Astrocyte (in vitro differentiated cells and primary cell): ENCODE measurements around the gene BTLA. TPM values are rescaled to one million over a fixed set of nuclear protein-coding genes. Genes with fewer than 3 reads are reported as not detected.

ENCODE experiments used
- DNase-seq: peaks from one replicate; pipeline ENCODE4 v3.0.0-alpha.2; 2010; ENCODE audit warnings: low read depth
- FAIRE-seq: peaks from 2 replicates; lab custom pipeline; 2011; peaks lifted over from hg19 to GRCh38; lab: Jason Lieb, UNC
- H2AFZ ChIP-seq: 2 replicates; pipeline ENCODE4 v1.6.0; 2012; ENCODE audit warnings: low read depth, low read length, inconsistent platforms
- H3K27ac ChIP-seq: 2 replicates; pipeline ENCODE4 v1.5.1; 2011; ENCODE audit warnings: low read depth, low read length, inconsistent platforms
- H3K27me3 ChIP-seq: 2 replicates; pipeline ENCODE4 v1.6.0; 2011; ENCODE audit warnings: low read length, inconsistent platforms; ENCODE audit not compliant: insufficient read depth
- H3K36me3 ChIP-seq: 2 replicates; pipeline ENCODE4 v1.5.1; 2011; ENCODE audit warnings: low read length, inconsistent platforms; ENCODE audit not compliant: insufficient read depth
- H3K4me1 ChIP-seq: 2 replicates; pipeline ENCODE4 v1.5.1; 2011; ENCODE audit warnings: low read length, inconsistent platforms; ENCODE audit not compliant: insufficient read depth
- H3K4me2 ChIP-seq: 2 replicates; pipeline ENCODE4 v1.6.0; 2012; ENCODE audit warnings: low read length, inconsistent platforms
- H3K4me3 ChIP-seq: 2 replicates; pipeline ENCODE4 v1.5.1; 2011; ENCODE audit warnings: low read depth, mild to moderate bottlenecking, low read length, inconsistent platforms; ENCODE audit not compliant: insufficient read depth
- H3K79me2 ChIP-seq: 2 replicates; pipeline ENCODE4 v1.6.0; 2012; ENCODE audit warnings: mild to moderate bottlenecking, low read length, inconsistent platforms; ENCODE audit not compliant: insufficient read depth
- H3K9ac ChIP-seq: 2 replicates; pipeline ENCODE4 v1.6.0; 2012; ENCODE audit warnings: mild to moderate bottlenecking, low read length, inconsistent platforms
- H3K9me3 ChIP-seq: 2 replicates; pipeline ENCODE4 v1.5.1; 2012; ENCODE audit warnings: low read depth, mild to moderate bottlenecking, low read length, inconsistent platforms; ENCODE audit not compliant: insufficient read depth
- H4K20me1 ChIP-seq: 2 replicates; pipeline ENCODE4 v1.6.0; 2012; ENCODE audit warnings: low read length, inconsistent platforms; ENCODE audit not compliant: insufficient read depth
- H3K27ac Mint-ChIP-seq: one replicate; pipeline ENCODE4 v1.8.0; 2021; ENCODE audit warnings: mild to moderate bottlenecking, mixed read lengths; ENCODE audit not compliant: unreplicated experiment
- H3K27me3 Mint-ChIP-seq: one replicate; pipeline ENCODE4 v1.8.0; 2021; ENCODE audit warnings: low read depth, mixed read lengths; ENCODE audit not compliant: unreplicated experiment
- H3K36me3 Mint-ChIP-seq: one replicate; pipeline ENCODE4 v1.8.0; 2021; ENCODE audit warnings: low read depth, mixed read lengths; ENCODE audit not compliant: unreplicated experiment
- H3K4me1 Mint-ChIP-seq: one replicate; pipeline ENCODE4 v1.8.0; 2021; ENCODE audit warnings: low read depth, mixed read lengths; ENCODE audit not compliant: unreplicated experiment
- H3K4me3 Mint-ChIP-seq: one replicate; pipeline ENCODE4 v1.8.0; 2021; ENCODE audit warnings: mild to moderate bottlenecking, moderate library complexity, mixed read lengths; ENCODE audit not compliant: unreplicated experiment
- H3K9me3 Mint-ChIP-seq: one replicate; pipeline ENCODE4 v1.8.0; 2021; ENCODE audit warnings: mild to moderate bottlenecking, mixed read lengths; ENCODE audit not compliant: unreplicated experiment
- EZH2 ChIP-seq: IDR thresholded peaks from 2 replicates; pipeline ENCODE4 v1.6.1; 2012; ENCODE audit warnings: mild to moderate bottlenecking, low read length, inconsistent platforms; ENCODE audit not compliant: insufficient read depth
- total RNA-seq: library from RNA; stranded (reverse); gene quantifications from 2 replicates; pipeline ENCODE4 v1.2.1, GENCODE V29; 2021
- TF ChIP-seq, protein P1 (sequence below): IDR thresholded peaks from 2 replicates; pipeline ENCODE4 v1.5.1; 2011; ENCODE audit warnings: low read depth, mild to moderate bottlenecking, inconsistent platforms, low read length, moderate library complexity; ENCODE audit not compliant: insufficient read depth

Gene BTLA
- total RNA-seq, 1 donor from 2014 or later, result not detected

DNA sequence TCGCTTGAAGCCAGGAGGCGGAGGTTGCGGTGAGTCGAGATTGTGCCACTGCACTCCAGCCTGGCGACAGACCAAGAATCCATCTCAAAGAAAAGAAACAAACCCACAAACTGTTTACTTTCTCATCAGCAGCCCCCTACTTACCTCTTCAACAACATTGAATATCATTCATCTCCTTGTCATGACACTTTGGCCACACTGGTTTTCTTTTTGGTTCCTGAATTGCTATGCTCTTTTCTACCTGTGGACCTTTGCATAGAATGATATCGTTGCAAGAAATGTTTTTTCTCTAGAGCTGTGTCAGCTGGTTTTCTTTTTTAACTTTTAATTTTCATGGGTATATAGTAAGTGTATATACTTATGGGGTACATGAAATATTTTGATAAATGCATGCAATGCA is 83.9 kb downstream of the BTLA start:
- no peak for FAIRE-seq
- Histone ChIP-seq H3K9me3 (no peaks in the 10 kb centered on the region), H4K20me1 (no peaks in the 10 kb centered on the region), H3K9ac (no peak overlapping the region), H3K4me3 (no peak overlapping the region), H3K4me1 (no peaks in the 10 kb centered on the region), H3K27me3 (no peaks in the 10 kb centered on the region), H3K79me2 (no peaks in the 10 kb centered on the region), H3K36me3 (no peaks in the 10 kb centered on the region), H2AFZ (no peak overlapping the region), H3K4me2 (no peak overlapping the region), H3K27ac (no peak overlapping the region)
- peaks cover 3% of the 10 kb centered on the region for H3K27me3 Mint-ChIP-seq
- no peak for TF ChIP-seq EZH2
- TF ChIP-seq, protein P1, sequence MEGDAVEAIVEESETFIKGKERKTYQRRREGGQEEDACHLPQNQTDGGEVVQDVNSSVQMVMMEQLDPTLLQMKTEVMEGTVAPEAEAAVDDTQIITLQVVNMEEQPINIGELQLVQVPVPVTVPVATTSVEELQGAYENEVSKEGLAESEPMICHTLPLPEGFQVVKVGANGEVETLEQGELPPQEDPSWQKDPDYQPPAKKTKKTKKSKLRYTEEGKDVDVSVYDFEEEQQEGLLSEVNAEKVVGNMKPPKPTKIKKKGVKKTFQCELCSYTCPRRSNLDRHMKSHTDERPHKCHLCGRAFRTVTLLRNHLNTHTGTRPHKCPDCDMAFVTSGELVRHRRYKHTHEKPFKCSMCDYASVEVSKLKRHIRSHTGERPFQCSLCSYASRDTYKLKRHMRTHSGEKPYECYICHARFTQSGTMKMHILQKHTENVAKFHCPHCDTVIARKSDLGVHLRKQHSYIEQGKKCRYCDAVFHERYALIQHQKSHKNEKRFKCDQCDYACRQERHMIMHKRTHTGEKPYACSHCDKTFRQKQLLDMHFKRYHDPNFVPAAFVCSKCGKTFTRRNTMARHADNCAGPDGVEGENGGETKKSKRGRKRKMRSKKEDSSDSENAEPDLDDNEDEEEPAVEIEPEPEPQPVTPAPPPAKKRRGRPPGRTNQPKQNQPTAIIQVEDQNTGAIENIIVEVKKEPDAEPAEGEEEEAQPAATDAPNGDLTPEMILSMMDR, result no peak
- peaks cover 2% of the 10 kb centered on the region for H3K9me3 Mint-ChIP-seq
- H3K4me1 Mint-ChIP-seq, result peaks cover 7% of the 10 kb centered on the region
- no peak overlapping the region for H3K27ac Mint-ChIP-seq
- no peaks in the 10 kb centered on the region for H3K36me3 Mint-ChIP-seq
- H3K4me3 Mint-ChIP-seq, result no peak overlapping the region
- DNase-seq, result no peak

Other genes with a start within 250 kb of the BTLA start
- gene SLC9C1, start 205.3 kb downstream of the BTLA start, total RNA-seq, result not detected in 2 replicates
- gene CD200, start 166.3 kb downstream of the BTLA start, total RNA-seq, result 11.1 and 13.2 TPM in 2 replicates
- gene ATG3, start 62.5 kb upstream of the BTLA start, total RNA-seq, result 45.4 and 46.2 TPM in 2 replicates
- gene SLC35A5, start 62.6 kb upstream of the BTLA start, total RNA-seq, result 24.4 and 26.1 TPM in 2 replicates
- gene CCDC80, start 141.7 kb upstream of the BTLA start, total RNA-seq, result 272 and 333 TPM in 2 replicates